A673 (cell line): ENCODE results near the gene COL28A1. TPM values are rescaled to one million over a fixed set of nuclear protein-coding genes. Genes with fewer than 3 reads are reported as not detected.

ENCODE experiments used
- BruUV-seq: library from RNA; stranded (reverse); fragments of 400-500 nt; replicated peaks from 2 replicates; lab custom pipeline; 2021; lab: Mats Ljungman, UMichigan
- CTCF ChIA-PET: fragments of 300-600 bp; sonication (Branson Sonifier 250); formaldehyde crosslinking; loops from one replicate; lab custom pipeline; 2022; ENCODE audit warnings: antibody characterized with exemption; lab: Charles Lee
- POLR2A ChIA-PET: fragments of 300-600 bp; sonication (Branson Sonifier 250); formaldehyde crosslinking; loops from one replicate; lab custom pipeline; 2022; ENCODE audit warnings: antibody characterized with exemption; ENCODE audit not compliant: low non-redundant PET; lab: Charles Lee
- DNase-seq: peaks from one replicate; pipeline ENCODE4 v3.0.0-alpha.2; 2015; ENCODE audit warnings: low spot score
- H3K27ac ChIP-seq: fragments of 200-600 bp; sonication (generic); 2 replicates; pipeline ENCODE4 v1.5.1; 2016; ENCODE audit warnings: mixed run types, low read depth, mild to moderate bottlenecking, mixed read lengths, antibody characterized with exemption, low read length; ENCODE audit not compliant: poor library complexity, severe bottlenecking
- H3K27me3 ChIP-seq: fragments of 200-600 bp; sonication (generic); replicated peaks from 2 replicates; pipeline ENCODE4 v1.6.1; 2017; ENCODE audit warnings: mixed run types, low read depth, mild to moderate bottlenecking, mixed read lengths, antibody characterized with exemption, low read length; ENCODE audit not compliant: insufficient read depth, poor library complexity
- H3K36me3 ChIP-seq: fragments of 200-600 bp; sonication (generic); 2 replicates; pipeline ENCODE4 v1.6.1; 2016; ENCODE audit warnings: mixed run types, mild to moderate bottlenecking, mixed read lengths, antibody characterized with exemption, low read length; ENCODE audit not compliant: insufficient read depth, poor library complexity, severe bottlenecking
- H3K4me1 ChIP-seq: fragments of 200-600 bp; sonication (generic); 2 replicates; pipeline ENCODE4 v1.6.1; 2017; ENCODE audit warnings: mixed run types, mild to moderate bottlenecking, mixed read lengths, antibody characterized with exemption, low read length; ENCODE audit not compliant: insufficient read depth, poor library complexity, severe bottlenecking
- H3K4me3 ChIP-seq: fragments of 200-600 bp; sonication (generic); 2 replicates; pipeline ENCODE4 v1.5.1; 2016; ENCODE audit warnings: low read depth, mixed run types, mild to moderate bottlenecking, mixed read lengths, low read length; ENCODE audit not compliant: poor library complexity, severe bottlenecking
- H3K9me3 ChIP-seq: fragments of 200-600 bp; sonication (generic); 2 replicates; pipeline ENCODE4 v1.6.1; 2016; ENCODE audit warnings: mixed run types, low read depth, mild to moderate bottlenecking, mixed read lengths, antibody characterized with exemption, low read length; ENCODE audit not compliant: poor library complexity, severe bottlenecking
- EZH2 ChIP-seq: fragments of 200-600 bp; sonication (generic); IDR thresholded peaks from 2 replicates; pipeline ENCODE4 v1.6.1; 2017; ENCODE audit warnings: borderline replicate concordance, low read depth, mild to moderate bottlenecking, mixed read lengths, antibody characterized with exemption, low read length; ENCODE audit not compliant: poor library complexity, severe bottlenecking
- intact Hi-C: fragments of 100-400 bp; cut with micrococcal nuclease; formaldehyde crosslinking; loops from one replicate; pipeline ENCODE4 v1.10.0; 2022; ENCODE audit not compliant: unreplicated experiment
- total RNA-seq: library from RNA; stranded (reverse); gene quantifications from 2 replicates; pipeline ENCODE4 v1.2.3, GENCODE V29; 2021
- TF ChIP-seq, protein P1 (sequence below): fragments of 300-800, 200-600 bp; sonication (generic); conservative IDR thresholded peaks from 2 replicates; pipeline ENCODE4 v1.5.1; 2017; ENCODE audit warnings: low read depth, mild to moderate bottlenecking, antibody characterized with exemption, low read length, moderate library complexity, mixed read lengths

COL28A1 gene
- total RNA-seq, 1 experiment from 2014 or later, result 0.34 TPM

DNA sequence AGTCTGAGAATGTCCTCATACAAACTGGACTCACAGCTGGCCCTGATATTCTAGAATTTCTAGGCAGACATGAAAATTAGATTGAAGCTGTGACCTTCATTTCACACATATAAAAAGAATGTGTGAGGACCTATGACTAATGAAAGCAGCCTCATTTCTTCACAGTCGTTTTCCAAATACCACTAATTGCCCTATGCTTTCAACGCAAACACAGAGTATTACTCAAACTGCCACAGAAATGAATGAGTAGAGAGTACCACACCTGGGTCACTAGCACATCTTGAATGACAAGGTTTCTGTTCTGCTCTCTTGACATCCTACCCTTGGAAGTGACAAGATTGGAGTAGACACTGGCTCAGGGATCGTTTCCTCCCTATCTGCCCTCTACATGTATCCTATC, 211.0 kb downstream of the COL28A1 start:
- TF ChIP-seq EZH2, result no peak
- TF ChIP-seq, protein P1, sequence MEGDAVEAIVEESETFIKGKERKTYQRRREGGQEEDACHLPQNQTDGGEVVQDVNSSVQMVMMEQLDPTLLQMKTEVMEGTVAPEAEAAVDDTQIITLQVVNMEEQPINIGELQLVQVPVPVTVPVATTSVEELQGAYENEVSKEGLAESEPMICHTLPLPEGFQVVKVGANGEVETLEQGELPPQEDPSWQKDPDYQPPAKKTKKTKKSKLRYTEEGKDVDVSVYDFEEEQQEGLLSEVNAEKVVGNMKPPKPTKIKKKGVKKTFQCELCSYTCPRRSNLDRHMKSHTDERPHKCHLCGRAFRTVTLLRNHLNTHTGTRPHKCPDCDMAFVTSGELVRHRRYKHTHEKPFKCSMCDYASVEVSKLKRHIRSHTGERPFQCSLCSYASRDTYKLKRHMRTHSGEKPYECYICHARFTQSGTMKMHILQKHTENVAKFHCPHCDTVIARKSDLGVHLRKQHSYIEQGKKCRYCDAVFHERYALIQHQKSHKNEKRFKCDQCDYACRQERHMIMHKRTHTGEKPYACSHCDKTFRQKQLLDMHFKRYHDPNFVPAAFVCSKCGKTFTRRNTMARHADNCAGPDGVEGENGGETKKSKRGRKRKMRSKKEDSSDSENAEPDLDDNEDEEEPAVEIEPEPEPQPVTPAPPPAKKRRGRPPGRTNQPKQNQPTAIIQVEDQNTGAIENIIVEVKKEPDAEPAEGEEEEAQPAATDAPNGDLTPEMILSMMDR, result no peak
- peaks cover 36% of the 10 kb centered on the region for H3K27me3 ChIP-seq
- intact Hi-C loops, result no loop called here
- no peak overlapping the region for H3K4me3 ChIP-seq
- no peak overlapping the region for H3K27ac ChIP-seq
- POLR2A ChIA-PET, result no interaction called here
- H3K36me3 ChIP-seq, result no peaks in the 10 kb centered on the region
- H3K9me3 ChIP-seq, result no peaks in the 10 kb centered on the region
- BruUV-seq, result no TSS peak
- no peak for DNase-seq
- no peaks in the 10 kb centered on the region for H3K4me1 ChIP-seq
- CTCF ChIA-PET, result no interaction called here

GRCh38 chr7:7323921-7324320, 211.8 kb downstream of the COL28A1 start:
- Histone ChIP-seq H3K9me3 (no peaks in the 10 kb centered on the region), H3K36me3 (no peaks in the 10 kb centered on the region), H3K4me1 (no peaks in the 10 kb centered on the region), H3K4me3 (no peak overlapping the region), H3K27ac (no peak overlapping the region), H3K27me3 (peaks cover 29% of the 10 kb centered on the region)
- ChIA-PET POLR2A (no interaction called here), CTCF (no interaction called here)
- intact Hi-C loops, result no loop called here
- no peak for DNase-seq
- TF ChIP-seq, protein P1, result no peak
- no peak for TF ChIP-seq EZH2
- no TSS peak for BruUV-seq

DNA sequence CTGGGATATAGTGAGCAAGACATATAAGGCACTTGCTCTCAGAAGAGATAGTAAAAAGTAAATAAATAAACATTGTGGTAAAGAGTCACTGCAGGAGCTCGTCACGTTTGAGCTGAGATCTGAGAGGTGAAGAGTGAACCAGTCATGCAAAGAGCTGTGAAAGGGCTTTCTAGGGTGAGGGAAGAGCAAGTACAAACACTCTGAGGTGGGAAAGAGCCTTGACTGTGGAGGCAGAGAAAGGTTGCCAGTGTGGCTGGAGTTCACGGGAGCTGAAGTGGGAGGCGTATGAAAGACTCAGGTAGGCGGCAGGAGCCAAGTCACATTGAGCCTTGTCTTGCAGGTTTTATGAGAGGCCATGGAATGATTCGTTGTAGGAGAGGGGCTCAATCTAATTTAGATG, 212.3 kb downstream of the COL28A1 start:
- DNase-seq, result no peak
- Histone ChIP-seq H3K27me3 (peaks cover 24% of the 10 kb centered on the region), H3K9me3 (no peaks in the 10 kb centered on the region), H3K27ac (no peak overlapping the region), H3K36me3 (no peaks in the 10 kb centered on the region), H3K4me1 (no peaks in the 10 kb centered on the region), H3K4me3 (no peak overlapping the region)
- TF ChIP-seq, protein P1, result no peak
- no peak for TF ChIP-seq EZH2
- CTCF ChIA-PET, result no interaction called here
- POLR2A ChIA-PET, result no interaction called here
- BruUV-seq, result no TSS peak
- intact Hi-C loops, result no loop called here
